Erythroblast (primary cell): ENCODE results near the gene SPRR2G.
"Not testable (repeated sequence)": the region's sequence is repeated elsewhere in the genome, so short reads cannot be mapped to it uniquely, and the experiment has no call there.

Experiments used
- GATA1 ChIP-seq: IDR thresholded peaks from 2 replicates; pipeline ENCODE4 v1.6.1; 2011; ENCODE audit warnings: low read depth, mild to moderate bottlenecking, control low read depth, low read length, moderate library complexity
- POLR2A ChIP-seq: IDR thresholded peaks from 2 replicates; pipeline ENCODE4 v1.6.1; 2011; ENCODE audit warnings: mild to moderate bottlenecking, low read length

GRCh38 chr1:153188301-153188700 lies 37.6 kb upstream of the SPRR2G start:
- TF ChIP-seq POLR2A, GATA1: not testable (repeated sequence)
